Neural progenitor cell (in vitro differentiated cells): ENCODE measurements around the gene IFNAR2. TPM values are rescaled to one million over a fixed set of nuclear protein-coding genes. Genes with fewer than 3 reads are reported as not detected.
A peak's percentile ranks its signal among the peaks of the same experiment; 100 is the strongest.

Experiments
- DNase-seq: peaks from one replicate; pipeline ENCODE4 v3.0.0-alpha.2; 2016; ENCODE audit warnings: low spot score
- H2AFZ ChIP-seq: fragments of 200-600 bp; sonication (generic); replicated peaks from 2 replicates; pipeline ENCODE4 v1.6.1; 2016; ENCODE audit warnings: antibody characterized with exemption
- H3F3A ChIP-seq: fragments of 200-600 bp; sonication (generic); 2 replicates; pipeline ENCODE4 v1.6.1; 2016; ENCODE audit warnings: antibody characterized with exemption, low read depth
- H3K27ac ChIP-seq: fragments of 200-600 bp; sonication (generic); 2 replicates; pipeline ENCODE4 v1.5.1; 2016; ENCODE audit warnings: mild to moderate bottlenecking
- H3K27me3 ChIP-seq: fragments of 200-600 bp; sonication (generic); 2 replicates; pipeline ENCODE4 v1.6.1; 2016; ENCODE audit warnings: mild to moderate bottlenecking, moderate library complexity
- H3K36me3 ChIP-seq: fragments of 200-600 bp; sonication (generic); 2 replicates; pipeline ENCODE4 v1.5.1; 2016
- H3K4me1 ChIP-seq: fragments of 200-600 bp; sonication (generic); 2 replicates; pipeline ENCODE4 v1.6.1; 2016; ENCODE audit warnings: mixed run types
- H3K4me2 ChIP-seq: fragments of 200-600 bp; sonication (generic); 2 replicates; pipeline ENCODE4 v1.6.1; 2016
- H3K4me3 ChIP-seq: fragments of 200-600 bp; sonication (generic); 2 replicates; pipeline ENCODE4 v1.5.1; 2016
- H3K79me2 ChIP-seq: fragments of 200-600 bp; sonication (generic); 2 replicates; pipeline ENCODE4 v1.6.1; 2016; ENCODE audit warnings: low read depth
- H3K9ac ChIP-seq: fragments of 200-600 bp; sonication (generic); 2 replicates; pipeline ENCODE4 v1.6.1; 2016
- H3K9me3 ChIP-seq: fragments of 200-600 bp; sonication (generic); 2 replicates; pipeline ENCODE4 v1.5.1; 2016; ENCODE audit warnings: low read depth
- H4K20me1 ChIP-seq: fragments of 200-600 bp; sonication (generic); 2 replicates; pipeline ENCODE4 v1.6.1; 2016; ENCODE audit warnings: low read depth
- H3K27ac Mint-ChIP-seq: 3 replicates; pipeline ENCODE4 v1.8.0; 2021; ENCODE audit warnings: mixed read lengths
- H3K27me3 Mint-ChIP-seq: 2 replicates; pipeline ENCODE4 v1.8.0; 2022; ENCODE audit warnings: low read depth, mild to moderate bottlenecking, inconsistent platforms, moderate library complexity, mixed read lengths; ENCODE audit not compliant: insufficient read depth
- H3K36me3 Mint-ChIP-seq: 3 replicates; pipeline ENCODE4 v1.8.0; 2021; ENCODE audit warnings: mixed read lengths
- H3K4me1 Mint-ChIP-seq: 3 replicates; pipeline ENCODE4 v1.8.0; 2021; ENCODE audit warnings: mixed read lengths
- H3K4me3 Mint-ChIP-seq: 3 replicates; pipeline ENCODE4 v1.8.0; 2021; ENCODE audit warnings: mild to moderate bottlenecking, moderate library complexity, mixed read lengths
- H3K9me3 Mint-ChIP-seq: 3 replicates; pipeline ENCODE4 v1.8.0; 2020; ENCODE audit warnings: mixed read lengths
- EZH2 ChIP-seq: fragments of 200-600 bp; sonication (generic); IDR thresholded peaks from 2 replicates; pipeline ENCODE4 v1.6.1; 2017; ENCODE audit warnings: antibody characterized with exemption, mild to moderate bottlenecking, moderate library complexity
- EZH2phosphoT487 ChIP-seq: fragments of 200-600 bp; sonication (generic); IDR thresholded peaks from 2 replicates; pipeline ENCODE4 v1.6.1; 2017; ENCODE audit warnings: antibody characterized with exemption
- total RNA-seq: library from RNA; depleted of rRNA; stranded (reverse); fragments of >200 nt; gene quantifications from 2 replicates; pipeline ENCODE4 v1.2.3, GENCODE V29; 2015; ENCODE audit warnings: low replicate concordance
- TF ChIP-seq, protein P1 (sequence below): fragments of 200-600 bp; sonication (generic); IDR thresholded peaks from 2 replicates; pipeline ENCODE4 v1.5.1; 2017; ENCODE audit warnings: antibody characterized with exemption, mild to moderate bottlenecking

Gene IFNAR2
- total RNA-seq, 1 donor from 2014 or later: 15.8 TPM

DNA sequence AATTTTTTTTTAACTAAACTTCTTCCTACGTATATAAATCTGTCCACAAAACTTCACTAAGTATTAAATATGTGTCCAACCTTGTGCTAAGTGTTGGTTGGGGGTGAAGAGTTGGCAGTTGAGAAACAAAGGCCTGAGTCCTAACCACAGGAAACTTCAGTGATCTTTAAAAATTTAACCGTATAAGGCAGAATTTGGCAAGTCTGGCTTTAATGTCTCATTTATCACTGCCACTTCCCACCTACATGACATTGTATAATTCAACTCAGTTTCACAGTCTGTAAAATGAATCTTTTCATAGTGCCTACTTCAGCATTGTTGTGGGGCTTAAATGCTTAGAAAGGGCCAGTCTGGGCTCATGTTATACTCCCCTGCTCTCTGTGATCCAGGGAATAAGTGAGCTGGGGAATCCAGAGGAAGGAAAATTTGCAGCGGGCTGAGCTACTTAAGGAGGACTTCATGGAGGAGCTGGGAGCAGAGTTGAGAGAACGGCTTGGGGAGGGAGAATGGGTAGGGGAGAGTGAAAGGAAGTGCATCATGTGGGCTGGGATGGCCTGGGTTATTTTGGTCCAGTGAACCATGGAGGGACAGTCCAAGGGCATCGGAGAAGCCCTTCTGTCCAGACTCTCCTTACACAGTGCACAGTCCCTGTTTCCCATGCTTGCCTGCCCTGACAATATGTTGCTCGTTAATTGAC, 14.5 kb downstream of the IFNAR2 start:
- H3K4me1 ChIP-seq: peaks cover 19% of the 10 kb centered on the region
- peaks cover 5% of the 10 kb centered on the region for H4K20me1 ChIP-seq
- H3K4me2 ChIP-seq: no peak overlapping the region
- no peaks in the 10 kb centered on the region for H3K9me3 ChIP-seq
- H3K4me3 ChIP-seq: no peak overlapping the region
- H3K9me3 Mint-ChIP-seq: peaks cover 19% of the 10 kb centered on the region
- H3K36me3 ChIP-seq: peaks cover 6% of the 10 kb centered on the region
- no peaks in the 10 kb centered on the region for H3K27me3 ChIP-seq
- H3K27me3 Mint-ChIP-seq: peaks cover 3% of the 10 kb centered on the region
- H3K79me2 ChIP-seq: peaks cover 12% of the 10 kb centered on the region
- TF ChIP-seq EZH2: no peak
- TF ChIP-seq, protein P1, sequence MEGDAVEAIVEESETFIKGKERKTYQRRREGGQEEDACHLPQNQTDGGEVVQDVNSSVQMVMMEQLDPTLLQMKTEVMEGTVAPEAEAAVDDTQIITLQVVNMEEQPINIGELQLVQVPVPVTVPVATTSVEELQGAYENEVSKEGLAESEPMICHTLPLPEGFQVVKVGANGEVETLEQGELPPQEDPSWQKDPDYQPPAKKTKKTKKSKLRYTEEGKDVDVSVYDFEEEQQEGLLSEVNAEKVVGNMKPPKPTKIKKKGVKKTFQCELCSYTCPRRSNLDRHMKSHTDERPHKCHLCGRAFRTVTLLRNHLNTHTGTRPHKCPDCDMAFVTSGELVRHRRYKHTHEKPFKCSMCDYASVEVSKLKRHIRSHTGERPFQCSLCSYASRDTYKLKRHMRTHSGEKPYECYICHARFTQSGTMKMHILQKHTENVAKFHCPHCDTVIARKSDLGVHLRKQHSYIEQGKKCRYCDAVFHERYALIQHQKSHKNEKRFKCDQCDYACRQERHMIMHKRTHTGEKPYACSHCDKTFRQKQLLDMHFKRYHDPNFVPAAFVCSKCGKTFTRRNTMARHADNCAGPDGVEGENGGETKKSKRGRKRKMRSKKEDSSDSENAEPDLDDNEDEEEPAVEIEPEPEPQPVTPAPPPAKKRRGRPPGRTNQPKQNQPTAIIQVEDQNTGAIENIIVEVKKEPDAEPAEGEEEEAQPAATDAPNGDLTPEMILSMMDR: no peak
- TF ChIP-seq EZH2phosphoT487: no peak
- H3K4me1 Mint-ChIP-seq: peaks cover 10% of the 10 kb centered on the region
- peaks cover 17% of the 10 kb centered on the region for H3F3A ChIP-seq
- no peak overlapping the region for H3K4me3 Mint-ChIP-seq
- peak; percentile 33 for DNase-seq
- no peak overlapping the region for H2AFZ ChIP-seq
- H3K36me3 Mint-ChIP-seq: peaks cover 53% of the 10 kb centered on the region
- no peak overlapping the region for H3K9ac ChIP-seq
- no peak overlapping the region for H3K27ac ChIP-seq
- no peak overlapping the region for H3K27ac Mint-ChIP-seq

- H3K36me3 ChIP-seq: peaks cover 6% of the 10 kb centered on the region
- DNase-seq: no peak
- H3K4me3 ChIP-seq: no peak overlapping the region
- no peaks in the 10 kb centered on the region for H3K9me3 ChIP-seq
- no peaks in the 10 kb centered on the region for H3K27me3 ChIP-seq
- Mint-ChIP-seq H3K9me3 (peaks cover 16% of the 10 kb centered on the region), H3K4me1 (peaks cover 10% of the 10 kb centered on the region), H3K36me3 (peaks cover 54% of the 10 kb centered on the region), H3K27ac (no peak overlapping the region), H3K4me3 (no peak overlapping the region), H3K27me3 (peaks cover 3% of the 10 kb centered on the region)
- H4K20me1 ChIP-seq: peaks cover 5% of the 10 kb centered on the region
- TF ChIP-seq EZH2 (no peak), EZH2phosphoT487 (no peak)
- TF ChIP-seq, protein P1: no peak
- H3K27ac ChIP-seq: no peak overlapping the region
- peaks cover 14% of the 10 kb centered on the region for H3F3A ChIP-seq
- peaks cover 19% of the 10 kb centered on the region for H3K4me1 ChIP-seq
- no peak overlapping the region for H2AFZ ChIP-seq
- peaks cover 12% of the 10 kb centered on the region for H3K79me2 ChIP-seq
- no peak overlapping the region for H3K9ac ChIP-seq
- H3K4me2 ChIP-seq: peak overlapping the region; percentile 52
These were observed 15.0 kb downstream of the IFNAR2 start for GRCh38 chr21:33244779-33245105.

- Histone ChIP-seq H3K27me3 (no peaks in the 10 kb centered on the region), H3K36me3 (peaks cover 6% of the 10 kb centered on the region), H3K4me2 (peak overlapping the region; percentile 52), H3F3A (peaks cover 14% of the 10 kb centered on the region), H3K9ac (no peak overlapping the region), H2AFZ (no peak overlapping the region), H3K4me3 (no peak overlapping the region), H3K79me2 (peaks cover 7% of the 10 kb centered on the region), H3K4me1 (peaks cover 19% of the 10 kb centered on the region), H3K27ac (peak overlapping the region; percentile 29), H3K9me3 (no peaks in the 10 kb centered on the region), H4K20me1 (peaks cover 5% of the 10 kb centered on the region)
- Mint-ChIP-seq H3K27ac (peak overlapping the region; percentile 10), H3K4me1 (peaks cover 10% of the 10 kb centered on the region), H3K9me3 (peaks cover 12% of the 10 kb centered on the region), H3K36me3 (peaks cover 51% of the 10 kb centered on the region), H3K4me3 (no peak overlapping the region), H3K27me3 (peaks cover 3% of the 10 kb centered on the region)
- DNase-seq: peak; percentile 23
- TF ChIP-seq EZH2phosphoT487: no peak
- TF ChIP-seq, protein P1: no peak
- no peak for TF ChIP-seq EZH2
These were observed 15.7 kb downstream of the IFNAR2 start for GRCh38 chr21:33245289-33245918.
